Mesothelial cell of epicardium (in vitro differentiated cells): ENCODE measurements around the gene EDA. TPM values are rescaled to one million over a fixed set of nuclear protein-coding genes. Genes with fewer than 3 reads are reported as not detected.

Experiments
- DNase-seq, 2 experiments: peaks; one replicate each; pipeline ENCODE4 v3.0.0; 2021; ENCODE audit warnings: low spot score in 2 of 2; ENCODE audit not compliant: unreplicated experiment in 2 of 2
- H3K27ac Mint-ChIP-seq: 2 replicates; pipeline ENCODE4 v1.8.0; 2021; ENCODE audit warnings: mixed read lengths
- H3K27me3 Mint-ChIP-seq: 2 replicates; pipeline ENCODE4 v1.8.0; 2021; ENCODE audit warnings: low read depth, mixed read lengths
- H3K36me3 Mint-ChIP-seq: 2 replicates; pipeline ENCODE4 v1.8.0; 2021; ENCODE audit warnings: mixed read lengths
- H3K4me1 Mint-ChIP-seq: 2 replicates; pipeline ENCODE4 v1.8.0; 2021; ENCODE audit warnings: mixed read lengths
- H3K4me3 Mint-ChIP-seq: 2 replicates; pipeline ENCODE4 v1.8.0; 2021; ENCODE audit warnings: mild to moderate bottlenecking, moderate library complexity, mixed read lengths
- H3K9me3 Mint-ChIP-seq: 2 replicates; pipeline ENCODE4 v1.8.0; 2021; ENCODE audit warnings: mixed read lengths
- total RNA-seq: library from RNA; stranded (reverse); gene quantifications from 3 replicates; pipeline ENCODE4 v1.2.1, GENCODE V29; 2021
- TF ChIP-seq, protein P1 (sequence below): fragments of 200-600 bp; sonication (generic); IDR thresholded peaks from one replicate; pipeline ENCODE4 v1.5.0; 2021; ENCODE audit warnings: antibody characterized with exemption; ENCODE audit not compliant: unreplicated experiment

Gene EDA
- total RNA-seq, 1 donor from 2014 or later: 9.2 TPM

DNA sequence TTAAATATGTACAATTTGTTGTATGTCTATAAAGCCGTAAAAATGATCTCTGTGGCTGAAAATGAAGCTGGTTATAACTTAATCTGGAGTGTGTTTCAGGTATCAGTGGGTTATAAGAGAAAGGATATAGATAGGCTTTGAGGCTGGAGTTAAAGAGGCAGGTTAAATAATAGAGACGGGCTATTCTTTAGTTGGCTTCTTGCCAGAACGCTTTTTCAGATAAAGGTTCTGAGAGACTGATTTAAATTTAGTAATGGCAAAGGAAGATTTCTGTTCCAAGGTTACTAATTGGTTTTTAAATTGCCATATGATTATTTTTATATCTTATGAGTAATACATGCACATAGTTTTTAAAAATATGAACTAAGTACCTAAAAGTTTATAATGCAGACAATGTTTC, 316.4 kb downstream of the EDA start:
- DNase-seq: no peak
- TF ChIP-seq, protein P1, sequence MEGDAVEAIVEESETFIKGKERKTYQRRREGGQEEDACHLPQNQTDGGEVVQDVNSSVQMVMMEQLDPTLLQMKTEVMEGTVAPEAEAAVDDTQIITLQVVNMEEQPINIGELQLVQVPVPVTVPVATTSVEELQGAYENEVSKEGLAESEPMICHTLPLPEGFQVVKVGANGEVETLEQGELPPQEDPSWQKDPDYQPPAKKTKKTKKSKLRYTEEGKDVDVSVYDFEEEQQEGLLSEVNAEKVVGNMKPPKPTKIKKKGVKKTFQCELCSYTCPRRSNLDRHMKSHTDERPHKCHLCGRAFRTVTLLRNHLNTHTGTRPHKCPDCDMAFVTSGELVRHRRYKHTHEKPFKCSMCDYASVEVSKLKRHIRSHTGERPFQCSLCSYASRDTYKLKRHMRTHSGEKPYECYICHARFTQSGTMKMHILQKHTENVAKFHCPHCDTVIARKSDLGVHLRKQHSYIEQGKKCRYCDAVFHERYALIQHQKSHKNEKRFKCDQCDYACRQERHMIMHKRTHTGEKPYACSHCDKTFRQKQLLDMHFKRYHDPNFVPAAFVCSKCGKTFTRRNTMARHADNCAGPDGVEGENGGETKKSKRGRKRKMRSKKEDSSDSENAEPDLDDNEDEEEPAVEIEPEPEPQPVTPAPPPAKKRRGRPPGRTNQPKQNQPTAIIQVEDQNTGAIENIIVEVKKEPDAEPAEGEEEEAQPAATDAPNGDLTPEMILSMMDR: no peak
- Mint-ChIP-seq H3K27ac (no peak overlapping the region), H3K4me1 (no peaks in the 10 kb centered on the region), H3K4me3 (no peak overlapping the region), H3K9me3 (peaks cover 37% of the 10 kb centered on the region), H3K36me3 (no peaks in the 10 kb centered on the region), H3K27me3 (no peaks in the 10 kb centered on the region)

DNA sequence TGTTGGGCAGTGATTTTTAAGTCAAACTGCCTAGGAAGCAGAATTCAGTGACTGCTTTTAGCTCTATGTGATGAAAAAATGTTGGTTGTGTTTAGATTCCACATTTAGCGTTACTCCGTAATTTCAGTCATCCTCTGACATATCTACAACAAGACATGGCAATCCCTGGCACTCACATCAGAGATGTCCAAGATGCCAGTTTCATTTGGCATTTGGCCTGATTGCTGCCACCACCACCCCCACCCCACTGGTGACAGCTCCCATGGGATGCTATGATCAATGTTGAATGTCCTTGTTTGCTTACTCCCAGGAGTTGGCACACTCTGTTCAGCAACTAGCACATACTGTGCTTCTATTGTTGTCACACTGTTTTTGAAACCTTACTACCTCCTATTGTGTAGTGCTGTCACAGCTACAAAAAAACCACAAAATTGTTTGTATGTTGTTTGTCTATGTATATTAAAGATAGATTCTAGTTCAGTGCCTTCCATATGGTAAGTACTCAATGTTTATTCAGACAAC, 332.4 kb downstream of the EDA start:
- TF ChIP-seq, protein P1: no peak
- peaks cover 40% of the 10 kb centered on the region for H3K9me3 Mint-ChIP-seq
- no peaks in the 10 kb centered on the region for H3K4me1 Mint-ChIP-seq
- H3K27ac Mint-ChIP-seq: no peak overlapping the region
- DNase-seq: no peak
- no peak overlapping the region for H3K4me3 Mint-ChIP-seq
- no peaks in the 10 kb centered on the region for H3K27me3 Mint-ChIP-seq
- H3K36me3 Mint-ChIP-seq: no peaks in the 10 kb centered on the region

DNA sequence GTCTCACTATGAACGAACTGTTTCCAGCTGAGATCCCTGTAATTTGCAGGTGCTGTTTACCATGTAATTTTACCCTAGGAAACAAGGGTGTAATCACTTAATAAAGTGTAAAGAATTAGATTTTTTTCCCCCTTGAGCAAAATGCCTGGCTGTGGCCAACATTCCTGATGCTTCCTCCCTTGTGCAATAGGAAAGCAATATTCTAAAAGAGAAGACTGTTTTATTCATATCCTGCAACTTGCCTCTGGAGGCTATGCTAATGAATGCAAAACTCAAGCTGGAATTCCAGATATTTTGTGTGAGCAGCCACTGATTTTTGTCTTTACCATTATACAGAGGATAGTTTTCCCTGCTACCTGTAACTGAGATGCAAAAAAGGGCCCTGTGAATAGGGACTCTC, 335.8 kb downstream of the EDA start:
- Mint-ChIP-seq H3K9me3 (peaks cover 35% of the 10 kb centered on the region), H3K4me1 (no peaks in the 10 kb centered on the region)

DNA sequence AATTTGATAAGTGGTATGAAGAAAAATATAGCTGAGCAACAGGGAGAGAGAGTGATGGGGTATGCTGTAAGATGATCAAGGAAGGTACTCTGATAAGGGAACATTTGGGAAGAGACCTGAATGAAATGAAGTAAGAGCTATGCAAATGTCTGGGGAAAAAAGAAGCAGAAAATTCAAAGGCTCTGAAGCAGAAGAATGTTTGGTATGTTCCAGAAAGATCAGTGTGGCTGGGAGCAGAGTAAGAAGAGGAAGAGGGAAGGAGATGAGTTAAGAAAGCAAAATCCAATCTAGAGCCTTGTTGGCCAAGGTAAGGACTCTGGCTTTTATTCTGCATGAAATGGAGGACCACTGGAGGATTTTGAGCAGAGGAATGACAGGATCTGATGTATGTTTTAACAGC, 343.8 kb downstream of the EDA start:
- no peaks in the 10 kb centered on the region for H3K36me3 Mint-ChIP-seq
- no peaks in the 10 kb centered on the region for H3K4me1 Mint-ChIP-seq
- no peak for DNase-seq
- H3K27me3 Mint-ChIP-seq: no peaks in the 10 kb centered on the region
- H3K9me3 Mint-ChIP-seq: peaks cover 20% of the 10 kb centered on the region
- TF ChIP-seq, protein P1: no peak
- no peak overlapping the region for H3K27ac Mint-ChIP-seq
- no peak overlapping the region for H3K4me3 Mint-ChIP-seq

More for the DNA sequence above, 335.8 kb downstream of the EDA start:
- H3K27me3 Mint-ChIP-seq: no peaks in the 10 kb centered on the region
- no peak overlapping the region for H3K4me3 Mint-ChIP-seq
- no peak for DNase-seq
- H3K36me3 Mint-ChIP-seq: no peaks in the 10 kb centered on the region
- no peak overlapping the region for H3K27ac Mint-ChIP-seq
- TF ChIP-seq, protein P1: no peak

DNA sequence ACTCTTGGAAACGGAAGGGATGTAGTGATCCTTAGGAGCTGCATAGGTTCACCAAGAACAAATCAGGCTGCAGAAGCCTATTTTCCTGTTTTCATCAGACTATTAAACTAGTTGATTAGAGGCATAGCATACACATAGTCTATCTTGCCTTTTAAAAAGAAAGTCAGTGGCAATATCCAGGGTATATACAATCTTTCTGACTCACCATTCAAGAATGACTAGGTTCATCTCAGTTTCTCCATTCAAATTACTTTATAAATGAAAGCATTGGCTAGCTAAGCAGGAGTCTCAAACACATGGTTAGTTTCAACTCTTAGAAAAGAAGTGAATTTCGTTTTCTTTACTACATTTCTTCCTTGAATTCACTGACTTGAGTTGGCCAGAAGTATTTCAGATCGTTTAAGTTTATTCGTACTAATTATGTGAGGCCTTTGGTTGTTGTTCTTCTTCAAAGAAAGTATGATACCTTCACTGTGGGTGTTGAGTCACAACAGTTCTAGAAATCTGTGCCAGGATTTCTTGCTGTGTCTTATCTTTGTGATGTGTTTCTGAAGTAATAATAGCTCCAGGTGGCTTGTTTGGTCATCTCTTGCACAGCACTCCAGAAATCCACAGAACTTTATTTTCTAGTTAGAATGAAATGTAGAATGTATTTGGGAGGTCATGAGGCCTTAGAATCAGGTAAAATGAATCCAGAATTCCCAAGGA, 345.6 kb downstream of the EDA start:
- Mint-ChIP-seq H3K36me3 (no peaks in the 10 kb centered on the region), H3K27me3 (no peaks in the 10 kb centered on the region), H3K4me1 (no peaks in the 10 kb centered on the region), H3K9me3 (peaks cover 24% of the 10 kb centered on the region), H3K4me3 (no peak overlapping the region), H3K27ac (no peak overlapping the region)
- TF ChIP-seq, protein P1: no peak
- no peak for DNase-seq
